Measurements from ENCODE around the gene IFNGR2. TPM values are rescaled to one million over a fixed set of nuclear protein-coding genes. Genes with fewer than 3 reads are reported as not detected.

Gene IFNGR2
- total and polyA plus RNA-seq, 2 experiments from 2014 or later = 21.9 to 29.4 TPM

GRCh38 chr21:33433425-33434114 is 30.4 kb downstream of the IFNGR2 start:
- DNase-seq (ENCODE audit: low spot score) (no peak), ATAC-seq (no peak)
- Histone ChIP-seq H3K4me2 (no peak overlapping the region), H3K4me3 (no peak overlapping the region), H4K20me1 (replicated peaks; ENCODE audit: insufficient read depth) (peaks cover 4% of the 10 kb centered on the region), H3K27ac (ENCODE audit: low read depth) (no peak overlapping the region), H3K4me1 (ENCODE audit: insufficient read depth) (no peaks in the 10 kb centered on the region), H3K79me2 (replicated peaks; ENCODE audit: insufficient read depth) (no peaks in the 10 kb centered on the region), H3F3A (replicated peaks; ENCODE audit: low read depth) (0 out of 2 replicates have a peak, but pooled peaks cover 4% of the 10 kb centered on the region), H3K36me3 (ENCODE audit: insufficient read depth) (peaks cover 17% of the 10 kb centered on the region), H2AFZ (no peak overlapping the region), H3K9me2 (ENCODE audit: insufficient read depth) (no peaks in the 10 kb centered on the region), H3K27me3 (ENCODE audit: insufficient read depth) (no peaks in the 10 kb centered on the region)
- TF ChIP-seq CREB1 (CRISPR knock-in tag; IDR thresholded peaks at IDR 0.05; ENCODE audit: low read depth) (no peak), EZH2phosphoT487 (IDR thresholded peaks at IDR 0.05; ENCODE audit: unreplicated experiment) (no peak), JUNB (IDR thresholded peaks at IDR 0.05; ENCODE audit: unreplicated experiment) (no peak), ZNF331 (CRISPR knock-in tag; IDR thresholded peaks at IDR 0.05; ENCODE audit: low read depth) (no peak), POLR2AphosphoS5 (IDR thresholded peaks at IDR 0.05; ENCODE audit: low read depth) (no peak), ZNF114 (CRISPR knock-in tag; IDR thresholded peaks at IDR 0.05) (no peak), NANOG (IDR thresholded peaks at IDR 0.05; ENCODE audit: borderline replicate concordance) (no peak), REST (IDR thresholded peaks at IDR 0.05; ENCODE audit: unreplicated experiment) (no peak), ETS1 (IDR thresholded peaks at IDR 0.05) (no peak), STAT1 (IDR thresholded peaks at IDR 0.05; ENCODE audit: unreplicated experiment) (no peak), EZH2 (IDR thresholded peaks at IDR 0.05; ENCODE audit: low read depth, unreplicated experiment) (no peak)
- peaks cover 58% of the 10 kb centered on the region for H3K36me3 Mint-ChIP-seq (ENCODE audit: low read depth)
- no peaks in the 10 kb centered on the region for H3K4me1 Mint-ChIP-seq
- no peak overlapping the region for H3K4me3 Mint-ChIP-seq
- H3K27ac Mint-ChIP-seq = no peak overlapping the region
- peaks cover 2% of the 10 kb centered on the region for H3K27me3 Mint-ChIP-seq (ENCODE audit: insufficient read depth, low read depth, poor library complexity)
- H3K9me3 Mint-ChIP-seq = no peaks in the 10 kb centered on the region
